GM20000 (cell line): ENCODE results near the gene MACROD1.

Source experiments
- DNase-seq: peaks from one replicate; pipeline ENCODE4 v3.0.0; 2012; ENCODE audit warnings: low spot score
- TF ChIP-seq, protein P1 (sequence below): IDR thresholded peaks from 2 replicates; pipeline ENCODE4 v1.5.1; 2012; ENCODE audit warnings: mild to moderate bottlenecking, control low read depth; ENCODE audit errors: extremely low read depth, missing control alignments

MACROD1 gene

GRCh38 chr11:64073542-64073941 lies 92.4 kb downstream of the MACROD1 start:
- TF ChIP-seq, protein P1, sequence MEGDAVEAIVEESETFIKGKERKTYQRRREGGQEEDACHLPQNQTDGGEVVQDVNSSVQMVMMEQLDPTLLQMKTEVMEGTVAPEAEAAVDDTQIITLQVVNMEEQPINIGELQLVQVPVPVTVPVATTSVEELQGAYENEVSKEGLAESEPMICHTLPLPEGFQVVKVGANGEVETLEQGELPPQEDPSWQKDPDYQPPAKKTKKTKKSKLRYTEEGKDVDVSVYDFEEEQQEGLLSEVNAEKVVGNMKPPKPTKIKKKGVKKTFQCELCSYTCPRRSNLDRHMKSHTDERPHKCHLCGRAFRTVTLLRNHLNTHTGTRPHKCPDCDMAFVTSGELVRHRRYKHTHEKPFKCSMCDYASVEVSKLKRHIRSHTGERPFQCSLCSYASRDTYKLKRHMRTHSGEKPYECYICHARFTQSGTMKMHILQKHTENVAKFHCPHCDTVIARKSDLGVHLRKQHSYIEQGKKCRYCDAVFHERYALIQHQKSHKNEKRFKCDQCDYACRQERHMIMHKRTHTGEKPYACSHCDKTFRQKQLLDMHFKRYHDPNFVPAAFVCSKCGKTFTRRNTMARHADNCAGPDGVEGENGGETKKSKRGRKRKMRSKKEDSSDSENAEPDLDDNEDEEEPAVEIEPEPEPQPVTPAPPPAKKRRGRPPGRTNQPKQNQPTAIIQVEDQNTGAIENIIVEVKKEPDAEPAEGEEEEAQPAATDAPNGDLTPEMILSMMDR: no peak

DNA sequence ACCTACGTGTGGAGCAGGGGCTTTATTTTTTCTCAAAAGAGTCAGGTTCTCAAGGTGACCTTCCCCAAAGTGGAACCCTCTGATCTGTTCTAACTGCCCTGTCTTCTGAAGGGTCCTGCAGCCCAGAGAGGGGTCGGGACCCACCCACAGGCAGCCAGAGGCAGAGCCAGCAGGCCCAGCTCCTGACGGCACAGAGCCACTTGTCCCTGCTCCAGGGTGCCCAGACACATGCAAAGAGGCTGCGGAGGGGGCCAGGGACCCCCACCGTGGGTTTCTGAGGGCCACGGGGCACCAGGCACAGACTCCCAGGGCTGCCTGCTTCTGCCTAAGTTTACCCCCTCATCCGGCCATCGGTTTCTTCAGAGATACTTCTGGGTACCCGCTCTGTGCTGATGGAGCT lies 93.0 kb downstream of the MACROD1 start:
- no peak for DNase-seq
- TF ChIP-seq, protein P1: no peak

More at GRCh38 chr11:64073542-64073941, 92.4 kb downstream of the MACROD1 start:
- no peak for DNase-seq

DNA sequence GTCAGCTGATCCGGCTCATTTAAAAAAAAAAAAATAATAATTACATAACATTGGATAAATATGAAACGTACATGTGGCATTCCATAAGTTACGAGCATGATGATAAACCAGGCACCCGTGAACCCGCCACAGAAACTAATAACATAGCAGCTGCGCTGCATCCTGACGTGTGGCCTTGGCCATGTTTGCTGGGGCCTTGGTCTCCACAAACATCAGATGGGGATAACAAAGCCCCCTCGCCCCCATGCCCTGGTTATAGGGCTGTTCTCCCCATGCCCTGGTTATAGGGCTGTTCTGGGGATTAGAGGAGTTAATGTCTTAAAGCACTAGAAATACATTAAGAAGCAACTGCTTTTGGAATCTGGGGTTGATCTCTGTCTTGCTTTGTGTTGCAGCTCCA lies 93.5 kb downstream of the MACROD1 start:
- DNase-seq: no peak

GRCh38 chr11:64071849-64072248 lies 94.1 kb downstream of the MACROD1 start:
- no peak for DNase-seq
- TF ChIP-seq, protein P1: no peak

More for the DNA sequence above, 93.5 kb downstream of the MACROD1 start:
- TF ChIP-seq, protein P1: no peak

DNA sequence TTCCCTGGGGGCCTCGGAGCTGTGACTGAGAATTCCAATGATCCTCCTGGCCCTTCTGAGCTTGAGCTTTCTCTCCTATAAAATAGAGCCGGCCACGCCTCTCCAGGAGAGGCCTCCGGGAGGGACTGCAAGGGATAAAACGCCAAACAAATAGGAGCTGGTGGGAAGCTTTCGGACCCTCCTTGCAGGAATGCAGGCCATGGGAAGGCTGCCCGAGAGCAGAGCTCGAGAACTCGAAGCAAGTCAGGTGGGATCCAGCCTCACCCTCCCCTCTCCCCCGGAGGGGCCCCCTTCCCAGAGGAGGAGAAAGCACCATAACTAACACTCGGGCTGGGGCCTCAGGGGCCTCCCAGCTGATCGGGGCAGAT lies 95.6 kb downstream of the MACROD1 start:
- no peak for DNase-seq
- TF ChIP-seq, protein P1: no peak

DNA sequence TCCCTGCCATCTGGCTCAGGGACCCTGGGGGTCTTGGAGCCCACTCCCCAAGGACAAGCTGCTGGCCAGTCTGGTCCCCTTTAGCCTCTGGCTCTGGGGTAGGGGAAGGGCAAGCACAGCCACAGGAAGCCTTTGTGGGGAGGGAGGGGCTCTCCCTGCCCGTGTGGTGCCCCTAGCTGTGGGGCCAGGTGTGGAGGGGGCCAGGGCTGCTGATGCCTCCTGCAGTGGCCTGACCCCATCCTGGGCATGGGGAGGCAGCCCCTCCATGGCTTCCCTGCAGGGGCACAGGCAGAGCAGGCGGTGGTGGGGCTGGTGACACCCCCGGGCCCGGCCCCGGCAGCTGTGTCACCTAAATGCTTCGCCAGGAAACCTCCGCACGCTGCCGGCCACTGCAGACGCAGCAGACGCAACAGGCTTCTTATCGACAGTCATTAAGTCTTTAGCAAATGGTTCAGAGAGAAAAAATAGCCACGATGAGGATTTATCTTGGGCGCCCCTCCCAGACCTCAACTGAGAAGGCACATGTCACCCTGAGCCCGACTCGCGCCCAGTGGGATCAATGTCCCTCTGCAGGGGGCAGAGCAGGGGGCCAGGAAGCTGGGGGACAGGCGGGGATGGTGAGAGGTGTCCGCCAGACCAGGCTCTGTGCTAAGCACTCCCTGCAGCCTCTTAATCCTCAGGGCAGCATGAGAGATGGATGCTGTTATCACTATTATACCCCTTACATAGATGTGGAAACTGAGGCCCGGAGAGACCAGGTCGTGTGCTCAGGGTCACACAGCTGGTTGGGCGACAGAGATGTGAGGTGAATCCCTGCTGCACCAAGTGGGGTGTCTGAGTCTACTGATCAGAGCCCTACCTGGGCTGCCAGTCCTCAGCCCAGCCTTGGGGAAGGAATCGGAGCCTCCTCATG lies 96.3 kb downstream of the MACROD1 start:
- TF ChIP-seq, protein P1: no peak
- DNase-seq: no peak

DNA sequence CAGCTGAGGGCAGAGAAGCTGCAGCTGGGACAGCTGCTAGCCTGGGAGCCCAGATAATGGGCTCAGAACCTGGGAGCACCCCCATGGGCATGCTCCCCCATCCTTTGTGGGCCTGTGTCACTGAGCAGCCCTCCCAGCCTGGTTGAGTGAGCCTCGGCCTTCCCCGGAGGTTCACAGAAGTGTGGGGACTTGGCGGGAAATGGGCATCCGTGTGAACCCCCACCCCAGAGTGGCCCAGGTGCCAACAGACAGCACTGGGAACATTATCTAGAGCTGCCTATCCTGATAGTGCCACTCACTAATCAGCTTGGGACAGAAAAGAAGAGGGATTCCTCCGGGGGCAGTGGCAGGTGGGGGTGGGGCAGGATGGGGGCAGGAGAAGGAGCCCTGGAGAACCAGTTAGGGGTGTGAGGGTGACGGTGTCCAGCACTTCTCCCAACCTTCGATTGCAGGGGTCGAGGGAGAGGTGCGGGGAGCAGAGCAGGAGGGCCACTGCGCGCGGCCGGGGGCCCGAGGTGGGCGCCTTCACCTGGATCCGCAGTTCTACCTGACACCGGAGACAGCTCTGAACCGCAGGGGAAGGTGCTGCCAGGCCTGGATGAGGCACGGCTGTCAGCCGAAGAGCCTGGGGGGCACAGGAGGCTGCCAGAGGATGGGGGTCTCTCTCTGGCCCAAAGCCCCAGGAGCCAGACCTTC lies 97.1 kb downstream of the MACROD1 start:
- no peak for DNase-seq
- TF ChIP-seq, protein P1: no peak
